GM12878 (cell line): ENCODE results near the gene BLOC1S2. TPM values are rescaled to one million over a fixed set of nuclear protein-coding genes. Genes with fewer than 3 reads are reported as not detected.

ENCODE experiments used
- ATAC-seq: fragments of 200-7000 bp; cut with Tn5 transposase; 3 replicates; pipeline ENCODE4 v1.9.1; 2020; ENCODE audit warnings: mild to moderate bottlenecking, moderate library complexity
- BruUV-seq: library from RNA; stranded (reverse); fragments of 400-500 nt; replicated peaks from 2 replicates; lab custom pipeline; 2021; lab: Mats Ljungman, UMichigan
- CTCF ChIA-PET: fragments of 300-600 bp; sonication (Branson Sonifier 250); formaldehyde crosslinking; extraction: SDS; loops from one replicate; lab custom pipeline; 2021; ENCODE audit warnings: inconsistent platforms; lab: Yijun Ruan, JAX
- POLR2A ChIA-PET: fragments of 350-600 bp; formaldehyde crosslinking; extraction: SDS; loops from one replicate; lab custom pipeline; 2021; ENCODE audit warnings: inconsistent platforms; lab: Charles Lee
- RAD21 ChIA-PET: fragments of 300-600 bp; sonication (Branson Sonifier 250); formaldehyde crosslinking; loops from one replicate; lab custom pipeline; 2023; ENCODE audit warnings: antibody characterized with exemption; ENCODE audit not compliant: unreplicated experiment; lab: Charles Lee
- SMC1A ChIA-PET: fragments of 300-600 bp; sonication (Branson Sonifier 250); formaldehyde crosslinking; loops from one replicate; lab custom pipeline; 2023; ENCODE audit not compliant: unreplicated experiment, uncharacterized antibody; lab: Charles Lee
- DNase-seq: peaks from one replicate; pipeline ENCODE4 v3.0.0-alpha.2; 2011; ENCODE audit warnings: low read depth, low spot score
- FAIRE-seq: peaks from 3 replicates; lab custom pipeline; 2011; peaks lifted over from hg19 to GRCh38; lab: Jason Lieb, UNC
- H2AFZ ChIP-seq: 2 replicates; pipeline ENCODE4 v1.6.0; 2011; ENCODE audit warnings: low read depth, low read length, control low read depth; ENCODE audit not compliant: control insufficient read depth
- H3K27ac ChIP-seq: 2 replicates; pipeline ENCODE4 v1.5.1; 2011; ENCODE audit warnings: control low read depth; ENCODE audit not compliant: control insufficient read depth, insufficient read depth
- H3K27me3 ChIP-seq, 2 experiments: replicated peaks in 1 of 2; 2 replicates each; pipeline versions ENCODE4 v1.6.0 to v1.6.1; 2011; ENCODE audit warnings: low read length in 1 of 2; ENCODE audit not compliant: control insufficient read depth in 2 of 2, insufficient read depth in 2 of 2
- H3K36me3 ChIP-seq, 2 experiments: 2 replicates each; pipeline ENCODE4 v1.5.1; 2011; ENCODE audit warnings: low read length in 1 of 2; ENCODE audit not compliant: control insufficient read depth in 2 of 2, insufficient read depth in 2 of 2
- H3K4me1 ChIP-seq: 2 replicates; pipeline ENCODE4 v1.6.1; 2011; ENCODE audit warnings: mild to moderate bottlenecking, low read length, moderate library complexity, mixed read lengths; ENCODE audit not compliant: control insufficient read depth, insufficient read depth
- H3K4me2 ChIP-seq: 2 replicates; pipeline ENCODE4 v1.6.0; 2011; ENCODE audit warnings: control low read depth; ENCODE audit not compliant: control insufficient read depth, insufficient read depth
- H3K4me3 ChIP-seq: fragments of 200-600 bp; sonication (generic); 2 replicates; pipeline ENCODE4 v1.5.1; 2016
- H3K79me2 ChIP-seq: 2 replicates; pipeline ENCODE4 v1.6.0; 2011; ENCODE audit warnings: low read length; ENCODE audit not compliant: control insufficient read depth, insufficient read depth
- H3K9ac ChIP-seq: 2 replicates; pipeline ENCODE4 v1.8.0; 2011; ENCODE audit warnings: low read length, control low read depth, mixed read lengths; ENCODE audit not compliant: control insufficient read depth, insufficient read depth
- H3K9me3 ChIP-seq: replicated peaks from 3 replicates; pipeline ENCODE4 v1.5.1; 2011; ENCODE audit warnings: mild to moderate bottlenecking, low read length; ENCODE audit not compliant: control insufficient read depth, insufficient read depth
- H4K20me1 ChIP-seq: 2 replicates; pipeline ENCODE4 v1.6.0; 2011; ENCODE audit not compliant: control insufficient read depth, insufficient read depth
- ATF3 ChIP-seq: IDR thresholded peaks from 2 replicates; pipeline ENCODE4 v1.6.1; 2011; ENCODE audit warnings: low read depth, mild to moderate bottlenecking, low read length, moderate library complexity, borderline replicate concordance; ENCODE audit errors: extremely low read depth
- BCL11A ChIP-seq: IDR thresholded peaks from 2 replicates; pipeline ENCODE4 v1.6.1; 2011; ENCODE audit warnings: low read depth, low read length
- HDAC2 ChIP-seq: fragments of 200-600 bp; sonication (generic); IDR thresholded peaks from 2 replicates; pipeline ENCODE4 v1.6.1; 2017
- MYB ChIP-seq: fragments of 150-350 bp; IDR thresholded peaks from 2 replicates; pipeline ENCODE4 v1.6.1; 2014; ENCODE audit warnings: mild to moderate bottlenecking, low read depth, low read length, borderline replicate concordance
- NR2C1 ChIP-seq: fragments of 450-650 bp; IDR thresholded peaks from 2 replicates; pipeline ENCODE4 v1.6.1; 2017; ENCODE audit warnings: antibody characterized with exemption, mild to moderate bottlenecking, moderate library complexity
- WGBS: methylation state at CpG from one replicate; pipeline ENCODE4 v1.1.6; 2016; ENCODE audit warnings: low lambda C conversion rate; ENCODE audit not compliant: insufficient replicate concordance, insufficient coverage; ENCODE audit errors: missing lambda C conversion rate; 5-methylcytosine and 5-hydroxymethylcytosine counted together
- in situ Hi-C: fragments of 300-500 bp; cut with MboI; formaldehyde crosslinking; loops from 9 replicates; pipeline ENCODE4 v1.14.3; 2018; ENCODE audit warnings: mixed read lengths
- intact Hi-C: fragments of 100-400 bp; cut with micrococcal nuclease; formaldehyde crosslinking; loops from one replicate; pipeline ENCODE4 v1.14.2; 2022; ENCODE audit not compliant: unreplicated experiment
- polyA plus RNA-seq, 11 experiments: library from polyadenylated mRNA; depleted of rRNA in 4 of 11; unstranded in 6 of 11; stranded (reverse) in 5 of 11; fragments of >200 nt; fragmentation: Nextera tagmentation in 4 of 11; fragmentation: Illumina TruSeq in 1 of 11; extraction: Ambion mirVana in 4 of 11; extraction: Trizol in 1 of 11; gene quantifications; 1 replicate in 1 of 11; 2 replicates in 10 of 11; pipeline versions ENCODE4 v1.2.1 to v1.2.3, GENCODE V29; 2011 to 2016; ENCODE audit warnings: inconsistent platforms in 2 of 11, missing spikeins in 2 of 11, low read depth in 1 of 11
- total RNA-seq, 4 experiments: library from RNA; depleted of rRNA in 3 of 4; stranded (reverse); fragments of >200 nt in 3 of 4; fragmentation: Illumina TruSeq in 1 of 4; extraction: Trizol in 1 of 4; gene quantifications; 2 replicates each; pipeline versions ENCODE4 v1.2.1 to v1.2.3, GENCODE V29; 2013 to 2021
- TF ChIP-seq, protein P1 (sequence below): IDR thresholded peaks from 2 replicates; pipeline ENCODE4 v1.6.1; 2012; ENCODE audit warnings: mild to moderate bottlenecking, low read depth, low read length
- TF ChIP-seq, protein P2 (sequence below), 3 experiments: IDR thresholded peaks in 2 of 3; conservative IDR thresholded peaks in 1 of 3; 2 replicates each; pipeline ENCODE4 v1.5.1; 2011; ENCODE audit warnings: low read depth in 3 of 3, low read length in 3 of 3, mild to moderate bottlenecking in 3 of 3, control low read depth in 2 of 3, moderate library complexity in 2 of 3, inconsistent platforms in 1 of 3, mixed read lengths in 1 of 3; ENCODE audit not compliant: control insufficient read depth in 2 of 3, insufficient read depth in 1 of 3; ENCODE audit errors: extremely low read depth in 1 of 3

The BLOC1S2 gene
- total and polyA plus RNA-seq, 10 of the 15 experiments (the other 5 are each of a cell fraction or from before 2014, with no cell fraction given) = 58.6 to 164 (median 79.5) TPM

GRCh38 chr10:100297242-100297641, 10.8 kb upstream of the BLOC1S2 start:
- H3K27ac ChIP-seq = no peak overlapping the region
- no peak for ATAC-seq
- no peaks in the 10 kb centered on the region; the same call in 1 of the 2 replicates for H3K4me1 ChIP-seq
- H3K9me3 ChIP-seq = no peaks in the 10 kb centered on the region; the same call in 2 of the 3 replicates
- H3K9ac ChIP-seq = no peak overlapping the region
- in situ Hi-C loops = no loop called here
- BruUV-seq = no TSS peak
- RAD21 ChIA-PET = no interaction called here
- TF ChIP-seq, protein P1, sequence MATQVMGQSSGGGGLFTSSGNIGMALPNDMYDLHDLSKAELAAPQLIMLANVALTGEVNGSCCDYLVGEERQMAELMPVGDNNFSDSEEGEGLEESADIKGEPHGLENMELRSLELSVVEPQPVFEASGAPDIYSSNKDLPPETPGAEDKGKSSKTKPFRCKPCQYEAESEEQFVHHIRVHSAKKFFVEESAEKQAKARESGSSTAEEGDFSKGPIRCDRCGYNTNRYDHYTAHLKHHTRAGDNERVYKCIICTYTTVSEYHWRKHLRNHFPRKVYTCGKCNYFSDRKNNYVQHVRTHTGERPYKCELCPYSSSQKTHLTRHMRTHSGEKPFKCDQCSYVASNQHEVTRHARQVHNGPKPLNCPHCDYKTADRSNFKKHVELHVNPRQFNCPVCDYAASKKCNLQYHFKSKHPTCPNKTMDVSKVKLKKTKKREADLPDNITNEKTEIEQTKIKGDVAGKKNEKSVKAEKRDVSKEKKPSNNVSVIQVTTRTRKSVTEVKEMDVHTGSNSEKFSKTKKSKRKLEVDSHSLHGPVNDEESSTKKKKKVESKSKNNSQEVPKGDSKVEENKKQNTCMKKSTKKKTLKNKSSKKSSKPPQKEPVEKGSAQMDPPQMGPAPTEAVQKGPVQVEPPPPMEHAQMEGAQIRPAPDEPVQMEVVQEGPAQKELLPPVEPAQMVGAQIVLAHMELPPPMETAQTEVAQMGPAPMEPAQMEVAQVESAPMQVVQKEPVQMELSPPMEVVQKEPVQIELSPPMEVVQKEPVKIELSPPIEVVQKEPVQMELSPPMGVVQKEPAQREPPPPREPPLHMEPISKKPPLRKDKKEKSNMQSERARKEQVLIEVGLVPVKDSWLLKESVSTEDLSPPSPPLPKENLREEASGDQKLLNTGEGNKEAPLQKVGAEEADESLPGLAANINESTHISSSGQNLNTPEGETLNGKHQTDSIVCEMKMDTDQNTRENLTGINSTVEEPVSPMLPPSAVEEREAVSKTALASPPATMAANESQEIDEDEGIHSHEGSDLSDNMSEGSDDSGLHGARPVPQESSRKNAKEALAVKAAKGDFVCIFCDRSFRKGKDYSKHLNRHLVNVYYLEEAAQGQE = peak; percentile 44; the same call in 1 of the 2 replicates
- no peak for TF ChIP-seq BCL11A
- TF ChIP-seq, all 136 proteins: peak for 1
- WGBS = 43% methylated on average over 9 of the region's 9 CpGs
- H2AFZ ChIP-seq = no peak overlapping the region
- FAIRE-seq = no peak
- no peak overlapping the region for H3K4me2 ChIP-seq
- H3K36me3 ChIP-seq = no peaks in the 10 kb centered on the region
- intact Hi-C loops = no loop called here
- ChIA-PET CTCF (interaction anchor here (0.6 kb wide), 1 partner anchor 239 kb away, joined by 4 read pairs; the partner anchor contains the start of gene HIF1AN), POLR2A (no interaction called here), SMC1A (no interaction called here)
- no peak for DNase-seq
- H3K4me3 ChIP-seq = no peak overlapping the region
- H3K79me2 ChIP-seq = no peaks in the 10 kb centered on the region
- H3K27me3 ChIP-seq = no peaks in the 10 kb centered on the region; a peak in 1 of 4 replicates
- H4K20me1 ChIP-seq = no peaks in the 10 kb centered on the region

DNA sequence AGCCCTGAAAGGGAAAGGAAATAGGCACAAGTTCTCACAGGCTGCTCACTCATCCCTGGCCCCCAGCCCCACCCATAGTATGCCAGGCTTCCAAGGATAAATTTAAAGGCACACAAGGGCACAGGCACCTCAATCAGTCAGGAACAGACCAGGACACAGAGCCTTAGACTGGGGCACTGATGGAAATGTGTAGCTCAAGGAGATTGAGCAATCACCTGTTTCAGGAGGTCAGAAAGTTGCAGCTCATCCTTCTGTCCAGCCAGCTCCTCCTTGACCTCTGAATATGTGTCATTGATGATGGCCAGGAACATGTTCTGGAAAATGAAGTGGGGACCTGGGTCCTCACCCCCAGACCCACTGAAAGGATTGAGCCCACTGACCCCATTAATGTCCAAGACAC, 6.6 kb upstream of the BLOC1S2 start:
- DNase-seq = no peak
- Histone ChIP-seq H4K20me1 (no peaks in the 10 kb centered on the region), H2AFZ (no peak overlapping the region), H3K9me3 (no peaks in the 10 kb centered on the region), H3K4me3 (no peak overlapping the region), H3K79me2 (no peaks in the 10 kb centered on the region), H3K4me2 (no peak overlapping the region), H3K27me3 (no peaks in the 10 kb centered on the region), H3K4me1 (no peaks in the 10 kb centered on the region; the same call in 1 of the 2 replicates), H3K27ac (no peak overlapping the region), H3K36me3 (no peaks in the 10 kb centered on the region), H3K9ac (no peak overlapping the region)
- FAIRE-seq = no peak
- ChIA-PET POLR2A (no interaction called here), CTCF (interaction anchor here (1.7 kb wide), 1 partner anchor 226 kb away, joined by 5 read pairs; no protein-coding TSS in a partner anchor), SMC1A (no interaction called here), RAD21 (no interaction called here)
- ATAC-seq = no peak
- in situ Hi-C loops (no loop called here), intact Hi-C loops (no loop called here)
- no TSS peak for BruUV-seq
- TF ChIP-seq MYB (no peak), NR2C1 (no peak), HDAC2 (no peak), ATF3 (no peak)
- TF ChIP-seq, protein P2, sequence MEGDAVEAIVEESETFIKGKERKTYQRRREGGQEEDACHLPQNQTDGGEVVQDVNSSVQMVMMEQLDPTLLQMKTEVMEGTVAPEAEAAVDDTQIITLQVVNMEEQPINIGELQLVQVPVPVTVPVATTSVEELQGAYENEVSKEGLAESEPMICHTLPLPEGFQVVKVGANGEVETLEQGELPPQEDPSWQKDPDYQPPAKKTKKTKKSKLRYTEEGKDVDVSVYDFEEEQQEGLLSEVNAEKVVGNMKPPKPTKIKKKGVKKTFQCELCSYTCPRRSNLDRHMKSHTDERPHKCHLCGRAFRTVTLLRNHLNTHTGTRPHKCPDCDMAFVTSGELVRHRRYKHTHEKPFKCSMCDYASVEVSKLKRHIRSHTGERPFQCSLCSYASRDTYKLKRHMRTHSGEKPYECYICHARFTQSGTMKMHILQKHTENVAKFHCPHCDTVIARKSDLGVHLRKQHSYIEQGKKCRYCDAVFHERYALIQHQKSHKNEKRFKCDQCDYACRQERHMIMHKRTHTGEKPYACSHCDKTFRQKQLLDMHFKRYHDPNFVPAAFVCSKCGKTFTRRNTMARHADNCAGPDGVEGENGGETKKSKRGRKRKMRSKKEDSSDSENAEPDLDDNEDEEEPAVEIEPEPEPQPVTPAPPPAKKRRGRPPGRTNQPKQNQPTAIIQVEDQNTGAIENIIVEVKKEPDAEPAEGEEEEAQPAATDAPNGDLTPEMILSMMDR (IDR thresholded peaks at IDR 0.05 in 2 of 3, conservative IDR thresholded peaks at IDR 0.05 in 1 of 3; ENCODE audit: control insufficient read depth in 2 of 3, extremely low read depth in 1 of 3, insufficient read depth in 1 of 3, low read depth in 3 of 3, low read length in 3 of 3) = no peak
